ENCODE data around the gene PTRH1. TPM values are rescaled to one million over a fixed set of nuclear protein-coding genes. Genes with fewer than 3 reads are reported as not detected.

PTRH1 gene
- total RNA-seq, 1 experiment from 2014 or later: 21.8 TPM

GRCh38 chr9:127679506-127679905, 36.0 kb downstream of the PTRH1 start:
- Histone ChIP-seq H3K27ac (ENCODE audit: low read depth, low read length) (no peak overlapping the region), H3K9ac (ENCODE audit: low read length) (no peak overlapping the region), H3K36me3 (ENCODE audit: control insufficient read depth in 1 of 2, insufficient read depth in 2 of 2, low read length in 2 of 2) (peaks cover 0 to 3% of the 10 kb centered on the region in 2 experiments; a peak in 1 of 4 replicates), H3K9me2 (ENCODE audit: insufficient read depth) (no peaks in the 10 kb centered on the region), H3K4me1 (ENCODE audit: control insufficient read depth in 1 of 2, insufficient read depth in 2 of 2, low read length in 2 of 2) (peaks cover 0 to 5% of the 10 kb centered on the region in 2 experiments; a peak in 1 of 4 replicates), H3K79me2 (ENCODE audit: insufficient read depth, low read length) (no peaks in the 10 kb centered on the region), H3K27me3 (ENCODE audit: insufficient read depth, low read length) (no peaks in the 10 kb centered on the region), H3K4me2 (ENCODE audit: low read length) (no peak overlapping the region), H2AFZ (ENCODE audit: low read depth, low read length, poor library complexity, severe bottlenecking) (no peak overlapping the region), H3K4me3 (replicated peaks in 1 of 2; ENCODE audit: low read depth in 1 of 2, low read length in 2 of 2) (no peak overlapping the region), H4K20me1 (ENCODE audit: insufficient read depth) (no peaks in the 10 kb centered on the region), H3K9me3 (ENCODE audit: control insufficient read depth in 1 of 2, insufficient read depth in 1 of 2, low read depth in 1 of 2, low read length in 2 of 2) (no peaks in the 10 kb centered on the region)
- no TSS peak for BruUV-seq (replicated peaks)
- intact Hi-C loops (cut with micrococcal nuclease): no loop called here
- DNase-seq (ENCODE audit: low read depth, low spot score) (no peak), ATAC-seq (no peak)
- ChIA-PET CTCF (no interaction called here), RAD21 (ENCODE audit: low non-redundant PET in 1 of 2, low total read pairs in 2 of 2, uncharacterized antibody in 2 of 2, unreplicated experiment in 2 of 2) (no interaction called here), POLR2A (no interaction called here)
- no peak for TF ChIP-seq REST (IDR thresholded peaks at IDR 0.05; ENCODE audit: low read depth)
- TF ChIP-seq ELF1 (IDR thresholded peaks at IDR 0.05; ENCODE audit: borderline replicate concordance, low read depth): no peak

GRCh38 chr9:127676638-127677037, 38.8 kb downstream of the PTRH1 start:
- Histone ChIP-seq H2AFZ (ENCODE audit: low read depth, low read length, poor library complexity, severe bottlenecking) (no peak overlapping the region), H3K36me3 (ENCODE audit: control insufficient read depth in 1 of 2, insufficient read depth in 2 of 2, low read length in 2 of 2) (peaks cover 0 to 5% of the 10 kb centered on the region in 2 experiments; a peak in 2 of 4 replicates), H3K27me3 (ENCODE audit: insufficient read depth, low read length) (no peaks in the 10 kb centered on the region), H3K9ac (ENCODE audit: low read length) (no peak overlapping the region), H3K79me2 (ENCODE audit: insufficient read depth, low read length) (no peaks in the 10 kb centered on the region), H3K27ac (ENCODE audit: low read depth, low read length) (no peak overlapping the region), H3K4me2 (ENCODE audit: low read length) (no peak overlapping the region), H3K9me3 (ENCODE audit: control insufficient read depth in 1 of 2, insufficient read depth in 1 of 2, low read depth in 1 of 2, low read length in 2 of 2) (no peaks in the 10 kb centered on the region), H4K20me1 (ENCODE audit: insufficient read depth) (no peaks in the 10 kb centered on the region), H3K4me1 (ENCODE audit: control insufficient read depth in 1 of 2, insufficient read depth in 2 of 2, low read length in 2 of 2) (no peaks in the 10 kb centered on the region), H3K9me2 (ENCODE audit: insufficient read depth) (no peaks in the 10 kb centered on the region), H3K4me3 (replicated peaks in 1 of 2; ENCODE audit: low read depth in 1 of 2, low read length in 2 of 2) (no peak overlapping the region)
- DNase-seq (ENCODE audit: low read depth, low spot score): no peak
- ATAC-seq: no peak
- intact Hi-C loops (cut with micrococcal nuclease): no loop called here
- ChIA-PET POLR2A (no interaction called here), CTCF (no interaction called here), RAD21 (ENCODE audit: low non-redundant PET in 1 of 2, low total read pairs in 2 of 2, uncharacterized antibody in 2 of 2, unreplicated experiment in 2 of 2) (no interaction called here)
- no TSS peak for BruUV-seq (replicated peaks)
- TF ChIP-seq EZH2phosphoT487 (IDR thresholded peaks at IDR 0.05; ENCODE audit: borderline replicate concordance) (no peak), ZFX (IDR thresholded peaks at IDR 0.05) (no peak), CEBPB (IDR thresholded peaks at IDR 0.05; ENCODE audit: low read depth) (no peak), SRF (IDR thresholded peaks at IDR 0.05; ENCODE audit: low read depth) (no peak), RAD21 (IDR thresholded peaks at IDR 0.05; ENCODE audit: low read depth) (no peak), EGR1 (IDR thresholded peaks at IDR 0.05; ENCODE audit: low read depth) (no peak), CBX3 (IDR thresholded peaks at IDR 0.05; ENCODE audit: low read depth) (no peak), ATF3 (IDR thresholded peaks at IDR 0.05) (no peak), JUND (IDR thresholded peaks at IDR 0.05) (no peak), ELF1 (IDR thresholded peaks at IDR 0.05; ENCODE audit: borderline replicate concordance, low read depth) (no peak), TCF7L2 (IDR thresholded peaks at IDR 0.05; ENCODE audit: borderline replicate concordance, extremely low read depth, insufficient read depth, insufficient read length) (no peak), POLR2A (IDR thresholded peaks at IDR 0.05; ENCODE audit: borderline replicate concordance, extremely low read depth, insufficient read depth, insufficient read length) (no peak), SP1 (IDR thresholded peaks at IDR 0.05; ENCODE audit: low read depth) (no peak)
